HepG2 (cell line): Measurements from ENCODE around the gene BCAS3. TPM values are rescaled to one million over a fixed set of nuclear protein-coding genes. Genes with fewer than 3 reads are reported as not detected.

Experiments
- ATF1 ChIP-seq: IDR thresholded peaks from 2 replicates; pipeline ENCODE4 v1.6.1; 2016; ENCODE audit warnings: mild to moderate bottlenecking, control low read depth
- CEBPG ChIP-seq: IDR thresholded peaks from 2 replicates; pipeline ENCODE4 v1.6.1; 2016
- CTCF ChIP-seq: sonication (generic); formaldehyde crosslinking; IDR thresholded peaks from 2 replicates; pipeline ENCODE4 v1.5.0; 2020; ENCODE audit warnings: mild to moderate bottlenecking, missing genetic modification reagents, moderate library complexity
- HMGA1 ChIP-seq: sonication (generic); formaldehyde crosslinking; conservative IDR thresholded peaks from 2 replicates; pipeline ENCODE4 v1.4.0; 2020; ENCODE audit warnings: missing genetic modification reagents
- KLF6 ChIP-seq: IDR thresholded peaks from 2 replicates; pipeline ENCODE4 v1.8.0; 2016; ENCODE audit warnings: missing biosample characterization, missing genetic modification reagents
- POLR2G ChIP-seq: fragments of 200-400 bp; formaldehyde crosslinking; IDR thresholded peaks from 2 replicates; pipeline ENCODE4 v1.6.1; 2018; ENCODE audit warnings: mild to moderate bottlenecking, low read depth, low read length, moderate library complexity
- SP5 ChIP-seq: IDR thresholded peaks from 2 replicates; pipeline ENCODE4 v1.6.1; 2016; ENCODE audit warnings: low read depth, borderline replicate concordance
- U2AF1 ChIP-seq: fragments of 200-400 bp; formaldehyde crosslinking; optimal IDR thresholded peaks from 2 replicates; pipeline ENCODE3; 2017; ENCODE audit warnings: mild to moderate bottlenecking, low read depth, low read length
- YEATS4 ChIP-seq: sonication (generic); formaldehyde crosslinking; IDR thresholded peaks from 2 replicates; pipeline ENCODE4 v1.4.0; 2020; ENCODE audit warnings: missing genetic modification reagents, borderline replicate concordance
- ZNF280D ChIP-seq: sonication (generic); formaldehyde crosslinking; IDR thresholded peaks from 2 replicates; pipeline ENCODE4 v1.5.1; 2020; ENCODE audit warnings: mild to moderate bottlenecking, missing genetic modification reagents
- ZNF891 ChIP-seq: sonication (generic); formaldehyde crosslinking; IDR thresholded peaks from 2 replicates; pipeline ENCODE4 v1.5.0; 2020; ENCODE audit warnings: mild to moderate bottlenecking, missing genetic modification reagents
- polyA plus RNA-seq, 8 experiments: library from polyadenylated mRNA; depleted of rRNA in 3 of 8; stranded (reverse) in 7 of 8; unstranded in 1 of 8; fragments of >200 nt; fragmentation: Illumina TruSeq in 4 of 8; extraction: Trizol in 4 of 8; gene quantifications; 2 replicates each; pipeline versions ENCODE4 v1.2.1 to v1.2.3, GENCODE V29; 2011 to 2016; ENCODE audit warnings: low read depth in 4 of 8, missing spikeins in 1 of 8, mixed read lengths in 1 of 8; ENCODE audit not compliant: insufficient read depth in 1 of 8
- total RNA-seq, 5 experiments: library from RNA; depleted of rRNA; stranded (reverse); fragments of >200 nt; fragmentation: Illumina TruSeq; extraction: Trizol; gene quantifications; 2 replicates each; pipeline ENCODE4 v1.2.3, GENCODE V29; 2016; ENCODE audit warnings: low read depth in 1 of 5
- TF ChIP-seq, protein P1 (sequence below), 2 experiments: fragments of 450-650 bp in 1 of 2; sonication (generic) in 1 of 2; formaldehyde crosslinking in 1 of 2; IDR thresholded peaks; 2 replicates each; pipeline versions ENCODE4 v1.6.1 to v1.8.0; 2016 to 2022; ENCODE audit warnings: antibody characterized with exemption in 1 of 2, mild to moderate bottlenecking in 1 of 2, missing genetic modification reagents in 1 of 2

BCAS3 gene
- total and polyA plus RNA-seq, 2 of the 13 experiments (the other 11 are each of a cell fraction or from before 2014, with no cell fraction given): 10.7 to 11.2 TPM

DNA sequence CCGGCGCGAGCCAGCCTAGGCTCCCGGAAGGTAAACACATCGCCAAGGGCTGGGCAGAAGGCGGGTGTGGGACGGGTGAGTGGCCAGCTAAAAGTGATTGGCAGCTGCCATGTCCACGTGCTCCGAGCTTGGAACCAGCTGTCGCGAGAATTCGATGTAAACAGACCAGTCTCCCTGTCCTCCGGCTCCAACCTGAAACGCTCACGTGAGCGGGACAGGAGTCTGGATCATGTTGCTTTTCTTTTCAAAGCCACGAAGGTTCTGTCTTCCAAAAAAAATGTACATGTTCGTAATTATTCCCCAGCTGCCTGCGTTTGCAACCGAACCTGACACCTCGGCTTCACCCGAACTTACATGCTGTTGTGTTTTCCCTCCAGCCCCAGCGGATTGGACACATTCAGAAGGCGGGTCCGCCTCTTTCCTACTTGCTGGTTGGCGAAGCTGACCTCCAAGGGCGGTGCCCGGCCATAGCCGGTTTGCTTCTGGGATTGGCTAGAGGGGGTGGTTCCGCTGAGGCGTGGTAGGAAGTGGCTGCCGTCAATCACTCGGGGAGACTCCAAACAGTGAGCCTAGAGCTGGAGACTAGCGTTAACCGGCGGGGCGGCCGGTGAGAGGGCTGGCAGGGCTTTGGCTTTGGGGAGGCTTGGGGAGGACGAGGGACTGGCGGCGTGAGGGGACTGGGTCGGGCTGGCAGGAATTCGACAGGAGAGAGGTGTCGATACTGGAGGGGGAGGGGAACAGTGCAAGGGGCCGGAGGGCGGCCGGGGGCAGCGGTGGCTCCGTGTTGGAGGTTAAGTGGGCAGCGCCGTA, at the start of gene BCAS3 (continued):
- TF ChIP-seq, protein P1, sequence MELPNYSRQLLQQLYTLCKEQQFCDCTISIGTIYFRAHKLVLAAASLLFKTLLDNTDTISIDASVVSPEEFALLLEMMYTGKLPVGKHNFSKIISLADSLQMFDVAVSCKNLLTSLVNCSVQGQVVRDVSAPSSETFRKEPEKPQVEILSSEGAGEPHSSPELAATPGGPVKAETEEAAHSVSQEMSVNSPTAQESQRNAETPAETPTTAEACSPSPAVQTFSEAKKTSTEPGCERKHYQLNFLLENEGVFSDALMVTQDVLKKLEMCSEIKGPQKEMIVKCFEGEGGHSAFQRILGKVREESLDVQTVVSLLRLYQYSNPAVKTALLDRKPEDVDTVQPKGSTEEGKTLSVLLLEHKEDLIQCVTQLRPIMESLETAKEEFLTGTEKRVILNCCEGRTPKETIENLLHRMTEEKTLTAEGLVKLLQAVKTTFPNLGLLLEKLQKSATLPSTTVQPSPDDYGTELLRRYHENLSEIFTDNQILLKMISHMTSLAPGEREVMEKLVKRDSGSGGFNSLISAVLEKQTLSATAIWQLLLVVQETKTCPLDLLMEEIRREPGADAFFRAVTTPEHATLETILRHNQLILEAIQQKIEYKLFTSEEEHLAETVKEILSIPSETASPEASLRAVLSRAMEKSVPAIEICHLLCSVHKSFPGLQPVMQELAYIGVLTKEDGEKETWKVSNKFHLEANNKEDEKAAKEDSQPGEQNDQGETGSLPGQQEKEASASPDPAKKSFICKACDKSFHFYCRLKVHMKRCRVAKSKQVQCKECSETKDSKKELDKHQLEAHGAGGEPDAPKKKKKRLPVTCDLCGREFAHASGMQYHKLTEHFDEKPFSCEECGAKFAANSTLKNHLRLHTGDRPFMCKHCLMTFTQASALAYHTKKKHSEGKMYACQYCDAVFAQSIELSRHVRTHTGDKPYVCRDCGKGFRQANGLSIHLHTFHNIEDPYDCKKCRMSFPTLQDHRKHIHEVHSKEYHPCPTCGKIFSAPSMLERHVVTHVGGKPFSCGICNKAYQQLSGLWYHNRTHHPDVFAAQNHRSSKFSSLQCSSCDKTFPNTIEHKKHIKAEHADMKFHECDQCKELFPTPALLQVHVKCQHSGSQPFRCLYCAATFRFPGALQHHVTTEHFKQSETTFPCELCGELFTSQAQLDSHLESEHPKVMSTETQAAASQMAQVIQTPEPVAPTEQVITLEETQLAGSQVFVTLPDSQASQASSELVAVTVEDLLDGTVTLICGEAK (IDR thresholded peaks at IDR 0.05): no peak
- TF ChIP-seq, protein P1 (CRISPR knock-in tag; IDR thresholded peaks at IDR 0.05): peak; percentile 28
- TF ChIP-seq U2AF1 (peak; percentile 74), HMGA1 (CRISPR knock-in tag) (no peak), KLF6 (CRISPR knock-in tag) (no peak), CEBPG (CRISPR knock-in tag) (peak; percentile 3; the same call in 1 of the 2 replicates), SP5 (CRISPR knock-in tag) (peak; percentile 7; the same call in 1 of the 2 replicates), POLR2G (peak; percentile 89), ATF1 (CRISPR knock-in tag) (peak; percentile 87), ZNF891 (CRISPR knock-in tag) (peak; percentile 85; the same call in 1 of the 2 replicates), ZNF280D (CRISPR knock-in tag) (0 out of 2 replicates have a peak, but pooled peaks have one; percentile 49), CTCF (peak; percentile 21; the same call in 1 of the 2 replicates), YEATS4 (CRISPR knock-in tag) (peak; percentile 77)
